Measurements from ENCODE around the gene CCDC70.

CCDC70 gene

GRCh38 chr13:51862957-51863356, 1.2 kb downstream of the CCDC70 start:
- DNase-seq (ENCODE audit: insufficient read length, low spot score): no peak
- no peak for TF ChIP-seq CTCF (IDR thresholded peaks at IDR 0.05; ENCODE audit: insufficient read depth, missing control alignments)
- no peak for FAIRE-seq

- DNase-seq (ENCODE audit: insufficient read length, low spot score): no peak
- TF ChIP-seq CTCF (IDR thresholded peaks at IDR 0.05; ENCODE audit: insufficient read depth, missing control alignments): peak; percentile 6
- FAIRE-seq: no peak
Observed at GRCh38 chr13:51865838-51866237, 4.1 kb downstream of the CCDC70 start.

GRCh38 chr13:51867062-51867461, 5.3 kb downstream of the CCDC70 start:
- TF ChIP-seq CTCF (IDR thresholded peaks at IDR 0.05; ENCODE audit: insufficient read depth, missing control alignments): no peak
- FAIRE-seq (no peak), DNase-seq (ENCODE audit: insufficient read length, low spot score) (no peak)

- no peak for FAIRE-seq
- no peak for TF ChIP-seq CTCF (IDR thresholded peaks at IDR 0.05; ENCODE audit: insufficient read depth, missing control alignments)
- no peak for DNase-seq (ENCODE audit: insufficient read length, low spot score)
Observed at GRCh38 chr13:51869916-51870315, 8.1 kb downstream of the CCDC70 start.

GRCh38 chr13:51870616-51871015, 8.8 kb downstream of the CCDC70 start:
- TF ChIP-seq CTCF (IDR thresholded peaks at IDR 0.05; ENCODE audit: insufficient read depth, missing control alignments): no peak
- DNase-seq (ENCODE audit: insufficient read length, low spot score) (no peak), FAIRE-seq (no peak)

- TF ChIP-seq CTCF (IDR thresholded peaks at IDR 0.05; ENCODE audit: insufficient read depth, missing control alignments): no peak
- FAIRE-seq (no peak), DNase-seq (ENCODE audit: insufficient read length, low spot score) (no peak)
Observed at GRCh38 chr13:51873117-51873798, 11.5 kb downstream of the CCDC70 start.

- TF ChIP-seq CTCF (IDR thresholded peaks at IDR 0.05; ENCODE audit: insufficient read depth, missing control alignments): no peak
- no peak for FAIRE-seq
Observed at GRCh38 chr13:51873837-51874236, 12.1 kb downstream of the CCDC70 start.

More at GRCh38 chr13:51873837-51874236, 12.1 kb downstream of the CCDC70 start:
- DNase-seq (ENCODE audit: insufficient read length, low spot score): no peak

Data from D721Med (cell line).